ENCODE data around the gene TVP23A. TPM values are rescaled to one million over a fixed set of nuclear protein-coding genes. Genes with fewer than 3 reads are reported as not detected.
"Not testable (repeated sequence)": the region's sequence is repeated elsewhere in the genome, so short reads cannot be mapped to it uniquely, and the experiment has no call there.

TVP23A gene
- total RNA-seq, 1 donor from 2014 or later, result 2.5 TPM

- Mint-ChIP-seq H3K27ac (no peak overlapping the region), H3K4me1 (ENCODE audit: unreplicated experiment) (no peaks in the 10 kb centered on the region), H3K9me3 (no peaks in the 10 kb centered on the region), H3K4me3 (no peak overlapping the region), H3K36me3 (no peaks in the 10 kb centered on the region), H3K27me3 (peaks cover 21% of the 10 kb centered on the region)
- DNase-seq (ENCODE audit: extremely low spot score, unreplicated experiment), result no peak
- no peak for TF ChIP-seq CTCF (conservative IDR thresholded peaks at IDR 0.05)
Measured at GRCh38 chr16:10834766-10835165, 16.2 kb upstream of the TVP23A start.

- H3K27ac Mint-ChIP-seq, result no peak overlapping the region
- no peak for DNase-seq (ENCODE audit: extremely low spot score, unreplicated experiment)
- H3K36me3 Mint-ChIP-seq, result no peaks in the 10 kb centered on the region
- TF ChIP-seq CTCF (conservative IDR thresholded peaks at IDR 0.05), result no peak
- H3K9me3 Mint-ChIP-seq, result no peaks in the 10 kb centered on the region
- no peaks in the 10 kb centered on the region for H3K4me1 Mint-ChIP-seq (ENCODE audit: unreplicated experiment)
- no peak overlapping the region for H3K4me3 Mint-ChIP-seq
- peaks cover 21% of the 10 kb centered on the region for H3K27me3 Mint-ChIP-seq
Measured at GRCh38 chr16:10834130-10834529, 15.5 kb upstream of the TVP23A start.

GRCh38 chr16:10833271-10833670, 14.7 kb upstream of the TVP23A start:
- peaks cover 21% of the 10 kb centered on the region for H3K27me3 Mint-ChIP-seq
- no peak for TF ChIP-seq CTCF (conservative IDR thresholded peaks at IDR 0.05)
- no peak overlapping the region for H3K4me3 Mint-ChIP-seq
- no peaks in the 10 kb centered on the region for H3K4me1 Mint-ChIP-seq (ENCODE audit: unreplicated experiment)
- no peaks in the 10 kb centered on the region for H3K36me3 Mint-ChIP-seq
- no peak overlapping the region for H3K27ac Mint-ChIP-seq
- H3K9me3 Mint-ChIP-seq, result no peaks in the 10 kb centered on the region
- DNase-seq (ENCODE audit: extremely low spot score, unreplicated experiment), result no peak

- Mint-ChIP-seq H3K27me3 (peaks cover 17% of the 10 kb centered on the region), H3K27ac (no peak overlapping the region), H3K9me3 (no peaks in the 10 kb centered on the region), H3K36me3 (no peaks in the 10 kb centered on the region), H3K4me1 (ENCODE audit: unreplicated experiment) (no peaks in the 10 kb centered on the region), H3K4me3 (no peak overlapping the region)
- no peak for TF ChIP-seq CTCF (conservative IDR thresholded peaks at IDR 0.05)
- no peak for DNase-seq (ENCODE audit: extremely low spot score, unreplicated experiment)
Measured at GRCh38 chr16:10831894-10832886, 13.6 kb upstream of the TVP23A start.

- peaks cover 17% of the 10 kb centered on the region for H3K27me3 Mint-ChIP-seq
- not testable (repeated sequence) for DNase-seq (ENCODE audit: extremely low spot score, unreplicated experiment); H3K9me3 Mint-ChIP-seq; H3K4me1 Mint-ChIP-seq (ENCODE audit: unreplicated experiment); H3K27ac Mint-ChIP-seq; H3K4me3 Mint-ChIP-seq; H3K36me3 Mint-ChIP-seq
Measured at GRCh38 chr16:10830240-10830639, 11.6 kb upstream of the TVP23A start.

GRCh38 chr16:10829390-10830098, 10.9 kb upstream of the TVP23A start:
- H3K27me3 Mint-ChIP-seq, result peaks cover 14% of the 10 kb centered on the region
- H3K36me3 Mint-ChIP-seq; H3K27ac Mint-ChIP-seq; H3K4me3 Mint-ChIP-seq; H3K4me1 Mint-ChIP-seq (ENCODE audit: unreplicated experiment); H3K9me3 Mint-ChIP-seq; DNase-seq (ENCODE audit: extremely low spot score, unreplicated experiment): not testable (repeated sequence)

Measured in type B pancreatic cell (in vitro differentiated cells).